NT2/D1 (cell line): ENCODE measurements around the gene LETMD1.
"Not testable (repeated sequence)": the region's sequence is repeated elsewhere in the genome, so short reads cannot be mapped to it uniquely, and the experiment has no call there.

Source experiments
- DNase-seq: peaks from one replicate; pipeline ENCODE4 v3.0.0-alpha.2; 2011; ENCODE audit warnings: low read depth, low spot score
- H3K27me3 ChIP-seq: 2 replicates; pipeline ENCODE4 v1.6.0; 2011; ENCODE audit warnings: mild to moderate bottlenecking; ENCODE audit not compliant: insufficient read length, insufficient read depth
- H3K36me3 ChIP-seq: 2 replicates; pipeline ENCODE4 v1.6.1; 2011; ENCODE audit warnings: mild to moderate bottlenecking, low read length, mixed read lengths; ENCODE audit not compliant: insufficient read depth, insufficient read length
- H3K4me1 ChIP-seq: 2 replicates; pipeline ENCODE4 v1.5.1; 2011; ENCODE audit not compliant: insufficient read depth, insufficient read length
- H3K4me3 ChIP-seq: 2 replicates; pipeline ENCODE4 v1.5.1; 2011; ENCODE audit warnings: low read depth; ENCODE audit not compliant: insufficient read length
- H3K9ac ChIP-seq: 2 replicates; pipeline ENCODE4 v1.6.0; 2011; ENCODE audit warnings: low read depth; ENCODE audit not compliant: insufficient read length
- H3K9me3 ChIP-seq: 2 replicates; pipeline ENCODE4 v1.5.1; 2011; ENCODE audit warnings: mild to moderate bottlenecking, low read length; ENCODE audit not compliant: insufficient read depth
- SUZ12 ChIP-seq: IDR thresholded peaks from 2 replicates; pipeline ENCODE4 v1.6.1; 2011; ENCODE audit not compliant: insufficient read length, insufficient read depth; ENCODE audit errors: extremely low read depth
- YY1 ChIP-seq: IDR thresholded peaks from 2 replicates; pipeline ENCODE4 v1.6.1; 2011; ENCODE audit not compliant: insufficient read length, insufficient read depth
- ZNF274 ChIP-seq: IDR thresholded peaks from 2 replicates; pipeline ENCODE4 v1.6.1; 2011; ENCODE audit warnings: mild to moderate bottlenecking, low read depth, low read length

The LETMD1 gene

DNA sequence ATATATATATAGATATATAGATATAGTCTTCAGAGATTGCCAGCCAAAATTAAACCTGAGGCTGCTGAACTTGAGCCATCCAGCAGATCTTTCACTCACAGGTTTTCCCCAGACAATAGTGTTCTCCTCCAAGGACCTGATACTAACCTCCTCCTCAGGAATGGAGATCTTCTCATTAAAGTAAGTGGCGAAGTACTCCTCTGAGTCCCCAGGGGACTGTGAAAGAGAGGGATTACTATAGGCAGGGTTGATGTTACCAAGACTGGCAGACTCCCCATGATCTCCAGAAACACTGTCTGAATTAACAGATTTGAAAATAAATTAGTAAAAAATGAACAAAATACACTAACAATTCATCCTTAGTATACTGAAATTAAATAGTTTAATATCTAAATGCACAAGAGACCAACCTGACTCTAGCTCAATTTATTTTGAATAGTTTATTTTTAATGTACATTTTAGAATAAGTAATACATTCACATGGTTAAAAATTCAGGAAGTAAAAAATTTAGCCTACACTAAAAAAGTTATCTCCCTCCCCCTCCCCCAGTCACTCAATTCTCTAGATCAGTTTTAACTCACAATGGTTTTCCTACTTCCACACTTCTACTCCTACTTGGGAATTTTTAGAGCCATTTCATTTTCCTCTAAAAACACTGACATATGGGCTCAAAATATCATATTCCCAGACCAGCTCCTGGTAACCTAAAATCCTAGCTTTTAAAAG is 39.6 kb upstream of the LETMD1 start:
- Histone ChIP-seq H3K4me3 (no peak overlapping the region), H3K9ac (no peak overlapping the region), H3K36me3 (peaks cover 36% of the 10 kb centered on the region), H3K4me1 (no peaks in the 10 kb centered on the region), H3K9me3 (no peaks in the 10 kb centered on the region), H3K27me3 (no peaks in the 10 kb centered on the region)
- DNase-seq = no peak
- no peak for TF ChIP-seq ZNF274
- TF ChIP-seq YY1 = no peak
- TF ChIP-seq SUZ12 = no peak

DNA sequence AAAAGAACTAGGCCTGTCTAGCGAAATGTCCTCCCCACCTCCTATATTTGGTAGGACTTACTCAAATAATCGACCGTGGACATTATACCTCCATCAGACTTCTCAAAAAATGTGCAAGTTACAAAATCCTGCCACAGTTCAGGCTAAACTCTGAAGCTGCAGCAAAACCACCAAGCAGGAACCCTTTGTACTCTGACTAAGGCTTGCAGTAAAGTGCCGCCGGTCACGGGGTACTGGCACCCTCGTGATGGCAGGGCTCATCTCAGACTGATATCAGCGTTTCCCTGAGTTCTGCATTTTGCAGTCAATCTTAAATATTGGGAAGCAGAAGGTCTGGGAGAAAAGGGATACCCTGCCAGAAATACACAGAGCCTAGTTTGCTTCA is 39.1 kb upstream of the LETMD1 start:
- H3K4me3 ChIP-seq = no peak overlapping the region
- no peak for DNase-seq

DNA sequence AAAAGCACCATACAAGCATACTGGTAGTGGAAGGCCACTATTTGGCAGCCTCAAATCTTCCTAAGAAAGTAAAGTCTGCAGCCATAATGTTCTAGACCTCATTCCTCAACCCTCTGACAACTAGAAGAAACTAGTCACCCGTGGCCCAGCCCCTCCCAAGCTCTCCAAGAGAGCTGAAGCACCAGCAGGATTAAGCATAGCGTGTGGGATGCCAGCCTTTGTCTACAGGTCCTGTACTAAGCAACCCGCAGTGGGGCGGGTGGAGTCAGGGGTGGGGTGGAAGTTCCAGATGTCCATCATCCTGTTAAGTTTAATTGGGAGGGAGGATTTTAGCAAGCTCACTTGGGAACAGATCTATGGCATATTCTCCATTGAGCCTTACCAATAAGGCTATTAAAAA is 36.2 kb upstream of the LETMD1 start:
- Histone ChIP-seq H3K9me3 (no peaks in the 10 kb centered on the region), H3K4me3 (no peak overlapping the region)

More for the DNA sequence above, 39.1 kb upstream of the LETMD1 start:
- H3K9ac ChIP-seq = no peak overlapping the region
- no peak for TF ChIP-seq ZNF274
- TF ChIP-seq SUZ12 = no peak
- TF ChIP-seq YY1 = no peak
- peaks cover 36% of the 10 kb centered on the region for H3K36me3 ChIP-seq
- no peaks in the 10 kb centered on the region for H3K4me1 ChIP-seq
- no peaks in the 10 kb centered on the region for H3K27me3 ChIP-seq
- no peaks in the 10 kb centered on the region for H3K9me3 ChIP-seq

DNA sequence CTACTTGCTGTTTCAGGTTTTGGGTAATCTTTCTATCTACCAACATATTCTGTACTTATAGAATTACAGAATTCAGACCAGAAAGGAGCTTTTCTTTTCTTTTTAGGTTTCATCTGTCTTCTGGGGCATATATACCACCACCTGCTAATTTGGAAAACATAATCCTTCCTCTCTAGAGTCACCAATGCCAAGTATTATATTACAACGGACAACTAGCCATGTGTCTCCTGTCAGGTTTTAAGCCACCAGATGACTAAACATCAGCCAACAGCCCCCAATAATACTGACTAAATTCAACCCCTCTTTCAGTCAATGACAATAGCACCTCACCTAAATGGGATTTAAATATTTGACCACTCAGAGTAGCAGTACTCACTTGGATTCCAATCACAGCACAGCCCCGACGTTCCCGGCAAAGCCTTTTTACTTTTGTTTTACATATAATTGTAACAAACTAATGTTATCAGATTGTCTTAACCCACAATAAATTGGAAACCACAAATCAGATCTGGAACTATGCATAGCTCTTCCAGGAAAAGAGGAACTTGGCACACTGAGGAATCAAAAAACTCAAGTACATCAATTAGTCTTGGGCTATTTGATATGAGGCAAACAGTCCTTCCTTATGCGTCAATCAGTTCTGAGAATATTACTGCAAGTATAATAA is 35.4 kb upstream of the LETMD1 start:
- H3K4me3 ChIP-seq = no peak overlapping the region
- H3K27me3 ChIP-seq = no peaks in the 10 kb centered on the region
- TF ChIP-seq SUZ12 = no peak
- TF ChIP-seq ZNF274 = no peak
- no peak for TF ChIP-seq YY1
- H3K9ac ChIP-seq = no peak overlapping the region
- H3K4me1 ChIP-seq = no peaks in the 10 kb centered on the region
- DNase-seq = no peak
- H3K9me3 ChIP-seq = no peaks in the 10 kb centered on the region
- H3K36me3 ChIP-seq = peaks cover 9% of the 10 kb centered on the region

More for the DNA sequence above, 36.2 kb upstream of the LETMD1 start:
- no peak overlapping the region for H3K9ac ChIP-seq
- DNase-seq = no peak
- TF ChIP-seq SUZ12 = no peak
- no peak for TF ChIP-seq ZNF274
- TF ChIP-seq YY1 = no peak
- H3K4me1 ChIP-seq = no peaks in the 10 kb centered on the region
- H3K36me3 ChIP-seq = peaks cover 16% of the 10 kb centered on the region
- H3K27me3 ChIP-seq = no peaks in the 10 kb centered on the region

DNA sequence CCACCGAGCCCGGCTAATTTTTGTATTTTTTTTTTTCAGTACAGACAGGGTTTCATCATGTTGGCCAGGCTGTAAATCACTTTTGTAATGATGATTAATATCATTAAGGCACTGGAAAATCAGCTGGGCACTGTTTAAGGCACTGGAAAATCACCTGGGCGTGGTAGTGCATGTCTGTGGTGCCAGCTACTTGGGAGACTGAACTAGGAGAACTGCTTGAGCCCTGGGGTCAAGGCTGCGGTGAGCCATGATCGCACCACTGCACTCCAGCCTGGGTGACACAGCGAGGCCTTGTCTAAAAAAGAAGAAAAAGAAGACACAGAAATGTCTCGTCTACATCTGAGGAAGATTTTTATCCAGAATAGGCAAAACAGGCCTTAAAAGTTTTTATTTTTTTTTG is 34.7 kb upstream of the LETMD1 start:
- DNase-seq = no peak
- Histone ChIP-seq H3K9me3 (no peaks in the 10 kb centered on the region), H3K4me3 (no peak overlapping the region), H3K9ac (no peak overlapping the region), H3K4me1 (no peaks in the 10 kb centered on the region), H3K36me3 (peaks cover 1% of the 10 kb centered on the region), H3K27me3 (no peaks in the 10 kb centered on the region)
- no peak for TF ChIP-seq SUZ12
- TF ChIP-seq ZNF274 = no peak
- no peak for TF ChIP-seq YY1

DNA sequence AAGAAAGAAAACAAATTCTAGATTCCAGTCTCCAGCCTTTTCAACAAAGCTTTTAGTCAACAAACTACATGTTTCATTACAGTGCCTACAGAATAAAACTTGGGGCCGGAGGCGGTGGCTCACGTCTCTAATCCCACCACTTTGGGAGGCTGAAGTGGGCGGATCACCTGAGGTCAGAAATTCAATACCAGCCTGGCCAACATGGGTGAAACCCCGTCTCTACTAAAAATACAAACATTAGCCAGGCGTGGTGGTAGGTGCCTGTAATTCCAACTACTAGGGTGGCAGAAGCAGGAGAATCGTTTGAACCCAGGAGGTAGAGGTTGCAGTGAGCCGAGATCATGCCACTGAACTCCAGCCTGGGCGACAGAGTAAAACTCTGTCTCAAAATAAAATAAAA is 33.7 kb upstream of the LETMD1 start:
- DNase-seq, H3K9ac ChIP-seq, H3K27me3 ChIP-seq, H3K36me3 ChIP-seq, H3K9me3 ChIP-seq, H3K4me1 ChIP-seq, H3K4me3 ChIP-seq: not testable (repeated sequence)

DNA sequence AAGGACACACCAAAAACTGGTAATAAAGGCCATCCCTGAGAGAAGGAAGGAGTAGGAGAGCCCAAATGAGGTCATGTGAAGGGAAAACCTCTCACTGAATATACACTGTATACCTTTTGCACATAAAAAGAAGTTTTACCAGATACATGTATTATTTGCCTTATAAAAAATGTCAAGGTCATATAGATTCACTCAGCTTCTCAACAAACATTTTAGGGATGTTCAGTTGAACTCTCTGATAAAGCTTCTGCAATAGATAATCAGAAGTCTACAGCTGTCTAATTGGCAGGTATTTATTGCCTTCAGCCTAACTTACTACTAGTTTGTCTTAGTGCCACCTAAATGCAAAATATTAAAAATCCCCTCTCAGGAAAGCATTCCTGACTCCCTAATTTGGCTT is 30.7 kb upstream of the LETMD1 start:
- Histone ChIP-seq H3K27me3 (no peaks in the 10 kb centered on the region), H3K4me3 (no peak overlapping the region), H3K9me3 (no peaks in the 10 kb centered on the region), H3K9ac (no peak overlapping the region), H3K4me1 (no peaks in the 10 kb centered on the region), H3K36me3 (peaks cover 3% of the 10 kb centered on the region)
- DNase-seq = no peak
- no peak for TF ChIP-seq SUZ12
